Keratinocyte (primary cell): Measurements from ENCODE around the gene DCUN1D2. TPM values are rescaled to one million over a fixed set of nuclear protein-coding genes. Genes with fewer than 3 reads are reported as not detected.

Experiments used
- DNase-seq: peaks from one replicate; pipeline ENCODE4 v3.0.0-alpha.2; 2011; ENCODE audit warnings: low read depth, missing footprints, low spot score
- FAIRE-seq: peaks from 2 replicates; lab custom pipeline; 2011; peaks lifted over from hg19 to GRCh38; lab: Jason Lieb, UNC
- H2AFZ ChIP-seq: 2 replicates; pipeline ENCODE4 v1.6.0; 2012; ENCODE audit warnings: low read length, control low read depth, inconsistent platforms; ENCODE audit not compliant: control insufficient read depth
- H3K27ac ChIP-seq: 2 replicates; pipeline ENCODE4 v1.5.1; 2011; ENCODE audit warnings: low read length; ENCODE audit not compliant: control insufficient read depth, insufficient read depth
- H3K27me3 ChIP-seq: 3 replicates; pipeline ENCODE4 v1.6.0; 2011; ENCODE audit warnings: low read length; ENCODE audit not compliant: control insufficient read depth, insufficient read depth; ENCODE audit errors: extremely low read depth
- H3K36me3 ChIP-seq, 2 experiments: 2 replicates in 1 of 2; 3 replicates in 1 of 2; pipeline ENCODE4 v1.5.1; 2011; ENCODE audit warnings: low read length in 2 of 2, mild to moderate bottlenecking in 1 of 2; ENCODE audit not compliant: control insufficient read depth in 2 of 2, insufficient read depth in 2 of 2; ENCODE audit errors: extremely low read depth in 1 of 2
- H3K4me1 ChIP-seq: 3 replicates; pipeline ENCODE4 v1.5.1; 2011; ENCODE audit warnings: low read length; ENCODE audit not compliant: control insufficient read depth, insufficient read depth; ENCODE audit errors: extremely low read depth
- H3K4me2 ChIP-seq: 3 replicates; pipeline ENCODE4 v1.6.0; 2011; ENCODE audit warnings: low read depth, low read length; ENCODE audit not compliant: control insufficient read depth, insufficient read depth; ENCODE audit errors: extremely low read depth
- H3K4me3 ChIP-seq, 3 experiments: fragments of 200-600 bp in 1 of 3; sonication (generic) in 1 of 3; 2 replicates in 2 of 3; 3 replicates in 1 of 3; pipeline ENCODE4 v1.5.1; 2011 to 2016; ENCODE audit warnings: low read length in 3 of 3, mild to moderate bottlenecking in 3 of 3, control low read depth in 2 of 3, inconsistent platforms in 1 of 3, low read depth in 1 of 3, mixed read lengths in 1 of 3, mixed run types in 1 of 3, moderate library complexity in 1 of 3; ENCODE audit not compliant: control insufficient read depth in 2 of 3, insufficient read depth in 2 of 3; ENCODE audit errors: extremely low read depth in 1 of 3
- H3K79me2 ChIP-seq: 2 replicates; pipeline ENCODE4 v1.6.0; 2012; ENCODE audit warnings: low read length; ENCODE audit not compliant: control insufficient read depth, insufficient read depth
- H3K9ac ChIP-seq: 3 replicates; pipeline ENCODE4 v1.6.0; 2011; ENCODE audit warnings: low read length; ENCODE audit not compliant: control insufficient read depth, insufficient read depth; ENCODE audit errors: extremely low read depth
- H3K9me1 ChIP-seq: 3 replicates; pipeline ENCODE4 v1.6.0; 2011; ENCODE audit warnings: low read length; ENCODE audit not compliant: control insufficient read depth, insufficient read depth; ENCODE audit errors: extremely low read depth
- H3K9me3 ChIP-seq: 2 replicates; pipeline ENCODE4 v1.5.1; 2012; ENCODE audit warnings: low read depth, low read length; ENCODE audit not compliant: control insufficient read depth
- H4K20me1 ChIP-seq: 3 replicates; pipeline ENCODE4 v1.6.0; 2011; ENCODE audit warnings: low read length; ENCODE audit not compliant: control insufficient read depth, insufficient read depth; ENCODE audit errors: extremely low read depth
- CTCF ChIP-seq, 3 experiments: IDR thresholded peaks in 1 of 3; conservative IDR thresholded peaks in 1 of 3; optimal IDR thresholded peaks in 1 of 3; 2 replicates in 2 of 3; 3 replicates in 1 of 3; pipeline versions ENCODE3 to v1.5.1; 2011; ENCODE audit warnings: low read length in 3 of 3, mild to moderate bottlenecking in 3 of 3, moderate library complexity in 2 of 3, control low read depth in 1 of 3, inconsistent platforms in 1 of 3; ENCODE audit not compliant: insufficient read depth in 2 of 3; ENCODE audit errors: extremely low read depth in 1 of 3
- EZH2 ChIP-seq: IDR thresholded peaks from one replicate; pipeline ENCODE4 v1.6.1; 2012; ENCODE audit warnings: inconsistent platforms, mild to moderate bottlenecking, low read length, moderate library complexity
- dilution Hi-C: fragments of 300-500 bp; cut with MboI; formaldehyde crosslinking; loops from one replicate; pipeline ENCODE4 v1.7.0; 2020; ENCODE audit warnings: low sequenced_read_pairs; ENCODE audit not compliant: extremely low pct_ligation_motif_present
- polyA plus RNA-seq, 5 experiments: library from polyadenylated mRNA; depleted of rRNA in 3 of 5; stranded (reverse) in 3 of 5; stranded (forward) in 1 of 5; unstranded in 1 of 5; fragments of >200 nt; gene quantifications; 1 replicate in 1 of 5; 2 replicates in 3 of 5; 3 replicates in 1 of 5; pipeline versions ENCODE4 v1.2.1 to v1.2.3, GENCODE V29; 2011 to 2012; ENCODE audit warnings: missing spikeins in 2 of 5, low read depth in 1 of 5, low replicate concordance in 1 of 5

Gene DCUN1D2
- polyA plus RNA-seq, 1 donor (not counting 4 experiments of a cell fraction or from before 2014, with no cell fraction given) = 9.1 TPM

- H3K4me1 ChIP-seq = no peaks in the 10 kb centered on the region
- H3K9me1 ChIP-seq = no peaks in the 10 kb centered on the region
- no peak overlapping the region for H3K27ac ChIP-seq
- H3K36me3 ChIP-seq = no peaks in the 10 kb centered on the region
- no peaks in the 10 kb centered on the region for H4K20me1 ChIP-seq
- H2AFZ ChIP-seq = no peak overlapping the region
- H3K9me3 ChIP-seq = no peaks in the 10 kb centered on the region
- DNase-seq = no peak
- H3K4me2 ChIP-seq = no peak overlapping the region
- H3K27me3 ChIP-seq = no peaks in the 10 kb centered on the region
- H3K79me2 ChIP-seq = no peaks in the 10 kb centered on the region
- dilution Hi-C loops = no loop called here
- FAIRE-seq = no peak
- H3K9ac ChIP-seq = no peak overlapping the region
- no peak overlapping the region for H3K4me3 ChIP-seq
- TF ChIP-seq EZH2 (no peak), CTCF (optimal IDR thresholded peaks at IDR 0.05 in 1 of 3, IDR thresholded peaks at IDR 0.05 in 1 of 3, conservative IDR thresholded peaks at IDR 0.05 in 1 of 3; ENCODE audit: extremely low read depth in 1 of 3, insufficient read depth in 2 of 3, low read length in 3 of 3) (no peak)
These were observed 59.3 kb downstream of the DCUN1D2 start for GRCh38 chr13:113431171-113431570.

- Histone ChIP-seq H3K9me1 (no peaks in the 10 kb centered on the region), H3K79me2 (no peaks in the 10 kb centered on the region), H3K27me3 (no peaks in the 10 kb centered on the region), H3K27ac (no peak overlapping the region), H3K36me3 (no peaks in the 10 kb centered on the region), H3K9me3 (no peaks in the 10 kb centered on the region), H4K20me1 (no peaks in the 10 kb centered on the region), H3K4me2 (no peak overlapping the region), H3K4me3 (no peak overlapping the region), H3K9ac (no peak overlapping the region), H2AFZ (no peak overlapping the region), H3K4me1 (no peaks in the 10 kb centered on the region)
- no peak for TF ChIP-seq EZH2
- FAIRE-seq (no peak), DNase-seq (no peak)
- dilution Hi-C loops = no loop called here
These were observed 60.0 kb downstream of the DCUN1D2 start for GRCh38 chr13:113430378-113431110.

- DNase-seq (no peak), FAIRE-seq (no peak)
- H2AFZ ChIP-seq = no peak overlapping the region
- no peak overlapping the region for H3K9ac ChIP-seq
- H3K4me3 ChIP-seq = no peak overlapping the region
- H3K4me2 ChIP-seq = no peak overlapping the region
- no peaks in the 10 kb centered on the region for H3K79me2 ChIP-seq
- H3K4me1 ChIP-seq = no peaks in the 10 kb centered on the region
- dilution Hi-C loops = no loop called here
- H3K27ac ChIP-seq = no peak overlapping the region
- H3K27me3 ChIP-seq = no peaks in the 10 kb centered on the region
- H3K9me3 ChIP-seq = no peaks in the 10 kb centered on the region
- H3K36me3 ChIP-seq = no peaks in the 10 kb centered on the region
- TF ChIP-seq EZH2 = no peak
- TF ChIP-seq CTCF (optimal IDR thresholded peaks at IDR 0.05 in 1 of 3, IDR thresholded peaks at IDR 0.05 in 1 of 3, conservative IDR thresholded peaks at IDR 0.05 in 1 of 3; ENCODE audit: extremely low read depth in 1 of 3, insufficient read depth in 2 of 3, low read length in 3 of 3) = no peak
- H3K9me1 ChIP-seq = no peaks in the 10 kb centered on the region
- H4K20me1 ChIP-seq = no peaks in the 10 kb centered on the region
These were observed 60.9 kb downstream of the DCUN1D2 start for GRCh38 chr13:113429608-113429985.
